Esophagus squamous epithelium (tissue), 4 donors: Measurements from ENCODE around the gene CREG1.

ENCODE experiments used
- CTCF ChIP-seq, 6 experiments: fragments of 450-650 bp in 4 of 6; fragments of 200-600 bp in 2 of 6; sonication (generic) in 2 of 6; IDR thresholded peaks; one replicate each; pipeline ENCODE4 v1.5.1; 2016 to 2019; ENCODE audit warnings: antibody characterized with exemption in 6 of 6, mild to moderate bottlenecking in 4 of 6, moderate library complexity in 4 of 6
- POLR2A ChIP-seq, 4 donors: fragments of 450-650 bp; IDR thresholded peaks; one replicate each; pipeline ENCODE4 v1.6.1; 2017; ENCODE audit warnings: antibody characterized with exemption in 4 of 4, mild to moderate bottlenecking in 4 of 4, moderate library complexity in 3 of 4

- no peak for TF ChIP-seq CTCF (IDR thresholded peaks at IDR 0.05)
- no peak for TF ChIP-seq POLR2A (IDR thresholded peaks at IDR 0.05)
These were observed 48.2 kb upstream of the CREG1 start for GRCh38 chr1:167601442-167602383.
